Endothelial cell of umbilical vein (primary cell): Measurements from ENCODE around the gene ATP2A2.

ENCODE experiments used
- EZH2 ChIP-seq: IDR thresholded peaks from 2 replicates; pipeline ENCODE4 v1.6.1; 2012; ENCODE audit warnings: borderline replicate concordance, low read depth, mild to moderate bottlenecking, moderate library complexity, low read length, inconsistent platforms; ENCODE audit not compliant: severe bottlenecking
- FOS ChIP-seq: IDR thresholded peaks from 2 replicates; pipeline ENCODE4 v1.6.1; 2011; ENCODE audit warnings: mild to moderate bottlenecking, low read length, moderate library complexity, borderline replicate concordance; ENCODE audit not compliant: insufficient read depth
- GATA2 ChIP-seq: IDR thresholded peaks from 2 replicates; pipeline ENCODE4 v1.7.0; 2011; ENCODE audit warnings: low read depth, mild to moderate bottlenecking, moderate library complexity, mixed read lengths, low read length; ENCODE audit not compliant: insufficient read length, insufficient read depth
- JUN ChIP-seq: IDR thresholded peaks from 2 replicates; pipeline ENCODE4 v1.6.1; 2011; ENCODE audit warnings: borderline replicate concordance, low read depth; ENCODE audit not compliant: insufficient read length, insufficient read depth
- MYC ChIP-seq: IDR thresholded peaks from one replicate; pipeline ENCODE4 v1.6.1; 2011; ENCODE audit warnings: mild to moderate bottlenecking, low read depth, low read length
- POLR2A ChIP-seq: IDR thresholded peaks from 2 replicates; pipeline ENCODE4 v1.6.1; 2012; ENCODE audit warnings: low read depth, mild to moderate bottlenecking, control low read depth, low read length
- POLR2AphosphoS5 ChIP-seq: IDR thresholded peaks from 2 replicates; pipeline ENCODE4 v1.6.1; 2012; ENCODE audit warnings: low read depth, mild to moderate bottlenecking, control low read depth, low read length, moderate library complexity; ENCODE audit not compliant: insufficient read depth
- TF ChIP-seq, protein P1 (sequence below), 2 donors: IDR thresholded peaks; 1 replicate in 1 of 2; 2 replicates in 1 of 2; pipeline ENCODE4 v1.5.1; 2011; ENCODE audit warnings: low read length in 2 of 2, mild to moderate bottlenecking in 2 of 2, moderate library complexity in 2 of 2, control low read depth in 1 of 2, inconsistent platforms in 1 of 2, low read depth in 1 of 2; ENCODE audit not compliant: insufficient read depth in 1 of 2; ENCODE audit errors: extremely low read depth in 1 of 2
- TF ChIP-seq, protein P2 (sequence below): IDR thresholded peaks from 2 replicates; pipeline ENCODE4 v1.6.1; 2011; ENCODE audit not compliant: insufficient read depth, insufficient read length

DNA sequence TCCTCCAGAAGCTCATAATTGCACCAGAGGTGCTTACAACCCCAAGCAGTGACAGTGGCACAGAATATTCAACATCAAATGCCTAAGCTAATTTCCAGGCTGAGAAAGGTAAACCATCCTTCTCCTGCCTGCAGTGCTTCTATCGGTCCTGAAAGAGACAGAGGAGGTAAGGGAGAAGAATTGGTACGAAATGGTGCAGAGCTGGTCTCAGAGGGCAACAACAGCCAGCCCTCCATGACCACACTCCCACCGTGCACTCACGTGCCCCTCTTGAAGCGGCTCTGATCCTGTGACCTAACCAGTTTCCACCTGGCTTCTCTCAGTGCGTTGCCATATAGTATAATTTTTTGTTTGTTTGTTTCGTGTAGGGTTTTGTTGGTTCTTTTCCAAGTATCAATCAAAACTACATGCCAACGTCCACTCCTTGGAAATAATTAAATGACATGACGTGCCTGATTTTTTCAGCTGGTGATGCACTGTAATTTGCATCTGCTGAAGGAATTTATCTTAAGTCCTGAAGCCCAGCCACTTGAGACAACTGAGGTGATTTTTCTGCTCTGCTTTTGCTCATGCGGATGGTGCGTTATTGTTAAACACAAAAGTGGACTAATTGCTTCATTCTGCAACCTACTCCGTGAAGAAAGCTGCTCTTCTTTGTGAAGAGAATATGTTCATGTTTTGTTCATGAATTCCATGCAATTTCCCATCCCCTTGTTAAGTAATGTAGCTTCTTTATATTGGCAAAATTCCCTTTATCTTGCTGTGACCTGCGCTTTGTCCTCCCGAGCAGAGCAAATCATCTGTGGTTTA, 1.3 kb upstream of the ATP2A2 start:
- TF ChIP-seq, protein P1, sequence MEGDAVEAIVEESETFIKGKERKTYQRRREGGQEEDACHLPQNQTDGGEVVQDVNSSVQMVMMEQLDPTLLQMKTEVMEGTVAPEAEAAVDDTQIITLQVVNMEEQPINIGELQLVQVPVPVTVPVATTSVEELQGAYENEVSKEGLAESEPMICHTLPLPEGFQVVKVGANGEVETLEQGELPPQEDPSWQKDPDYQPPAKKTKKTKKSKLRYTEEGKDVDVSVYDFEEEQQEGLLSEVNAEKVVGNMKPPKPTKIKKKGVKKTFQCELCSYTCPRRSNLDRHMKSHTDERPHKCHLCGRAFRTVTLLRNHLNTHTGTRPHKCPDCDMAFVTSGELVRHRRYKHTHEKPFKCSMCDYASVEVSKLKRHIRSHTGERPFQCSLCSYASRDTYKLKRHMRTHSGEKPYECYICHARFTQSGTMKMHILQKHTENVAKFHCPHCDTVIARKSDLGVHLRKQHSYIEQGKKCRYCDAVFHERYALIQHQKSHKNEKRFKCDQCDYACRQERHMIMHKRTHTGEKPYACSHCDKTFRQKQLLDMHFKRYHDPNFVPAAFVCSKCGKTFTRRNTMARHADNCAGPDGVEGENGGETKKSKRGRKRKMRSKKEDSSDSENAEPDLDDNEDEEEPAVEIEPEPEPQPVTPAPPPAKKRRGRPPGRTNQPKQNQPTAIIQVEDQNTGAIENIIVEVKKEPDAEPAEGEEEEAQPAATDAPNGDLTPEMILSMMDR (IDR thresholded peaks at IDR 0.05; ENCODE audit: extremely low read depth in 1 of 2, insufficient read depth in 1 of 2, low read depth in 1 of 2, low read length in 2 of 2), result no peak
- TF ChIP-seq MYC, result no peak
- no peak for TF ChIP-seq POLR2AphosphoS5
- TF ChIP-seq POLR2A, result no peak
- no peak for TF ChIP-seq EZH2
- TF ChIP-seq JUN, result no peak
- TF ChIP-seq, protein P2, sequence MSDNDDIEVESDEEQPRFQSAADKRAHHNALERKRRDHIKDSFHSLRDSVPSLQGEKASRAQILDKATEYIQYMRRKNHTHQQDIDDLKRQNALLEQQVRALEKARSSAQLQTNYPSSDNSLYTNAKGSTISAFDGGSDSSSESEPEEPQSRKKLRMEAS, result no peak
- TF ChIP-seq GATA2, result no peak
- TF ChIP-seq FOS, result no peak
